ENCODE measurements around the gene SND1.

The SND1 gene

GRCh38 chr7:128069373-128070364, 417.7 kb downstream of the SND1 start:
- Mint-ChIP-seq H3K27me3 (no peaks in the 10 kb centered on the region), H3K4me1 (ENCODE audit: low read depth) (peaks cover 31% of the 10 kb centered on the region), H3K9me3 (no peaks in the 10 kb centered on the region), H3K4me3 (no peak overlapping the region), H3K36me3 (ENCODE audit: low read depth) (peaks cover 67% of the 10 kb centered on the region), H3K27ac (no peak overlapping the region)
- DNase-seq: no peak

GRCh38 chr7:128071376-128071775, 419.4 kb downstream of the SND1 start:
- no peak overlapping the region for H3K4me3 Mint-ChIP-seq
- DNase-seq: no peak
- H3K9me3 Mint-ChIP-seq: no peaks in the 10 kb centered on the region
- H3K36me3 Mint-ChIP-seq (ENCODE audit: low read depth): peaks cover 75% of the 10 kb centered on the region
- no peaks in the 10 kb centered on the region for H3K27me3 Mint-ChIP-seq
- no peak overlapping the region for H3K27ac Mint-ChIP-seq
- H3K4me1 Mint-ChIP-seq (ENCODE audit: low read depth): peaks cover 31% of the 10 kb centered on the region

GRCh38 chr7:128071801-128072200, 419.8 kb downstream of the SND1 start:
- Mint-ChIP-seq H3K27me3 (no peaks in the 10 kb centered on the region), H3K4me3 (no peak overlapping the region), H3K9me3 (no peaks in the 10 kb centered on the region), H3K27ac (no peak overlapping the region), H3K4me1 (ENCODE audit: low read depth) (peaks cover 31% of the 10 kb centered on the region), H3K36me3 (ENCODE audit: low read depth) (peaks cover 80% of the 10 kb centered on the region)
- DNase-seq: no peak

DNA sequence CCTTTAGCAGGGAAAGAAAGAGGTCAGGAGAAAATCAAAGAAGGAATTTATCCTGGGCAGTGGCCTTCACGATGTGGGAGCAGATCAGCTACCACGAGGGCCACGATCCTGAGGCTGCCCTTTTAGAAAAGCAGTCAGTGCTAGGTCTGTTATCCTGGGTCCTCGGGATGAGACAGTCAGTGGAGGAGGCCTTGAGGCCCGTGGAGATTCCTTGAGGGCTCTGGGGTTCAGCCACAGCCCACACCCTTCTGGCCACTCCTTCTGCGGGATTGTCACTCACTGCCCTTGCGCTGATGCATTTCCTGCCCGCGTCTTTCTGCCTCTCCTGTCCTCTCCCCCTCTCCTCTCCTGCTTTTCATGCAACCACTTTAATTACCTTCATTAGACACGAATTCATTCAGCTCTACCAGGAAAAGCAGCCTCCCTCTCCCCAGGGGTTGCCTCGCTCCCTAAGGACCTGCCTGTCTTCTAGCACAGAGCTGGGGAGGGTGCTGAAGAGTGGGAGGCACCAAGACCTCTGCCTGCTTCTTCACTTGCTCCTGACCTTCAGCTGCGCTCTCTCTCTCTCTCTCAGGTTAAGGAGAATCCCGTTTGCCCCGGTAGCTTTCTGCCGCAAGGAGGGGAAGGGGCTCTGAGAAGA, 421.8 kb downstream of the SND1 start:
- Mint-ChIP-seq H3K27me3 (no peaks in the 10 kb centered on the region), H3K4me1 (ENCODE audit: low read depth) (peaks cover 17% of the 10 kb centered on the region), H3K4me3 (no peak overlapping the region), H3K9me3 (no peaks in the 10 kb centered on the region), H3K36me3 (ENCODE audit: low read depth) (peaks cover 85% of the 10 kb centered on the region), H3K27ac (no peak overlapping the region)
- DNase-seq: no peak

DNA sequence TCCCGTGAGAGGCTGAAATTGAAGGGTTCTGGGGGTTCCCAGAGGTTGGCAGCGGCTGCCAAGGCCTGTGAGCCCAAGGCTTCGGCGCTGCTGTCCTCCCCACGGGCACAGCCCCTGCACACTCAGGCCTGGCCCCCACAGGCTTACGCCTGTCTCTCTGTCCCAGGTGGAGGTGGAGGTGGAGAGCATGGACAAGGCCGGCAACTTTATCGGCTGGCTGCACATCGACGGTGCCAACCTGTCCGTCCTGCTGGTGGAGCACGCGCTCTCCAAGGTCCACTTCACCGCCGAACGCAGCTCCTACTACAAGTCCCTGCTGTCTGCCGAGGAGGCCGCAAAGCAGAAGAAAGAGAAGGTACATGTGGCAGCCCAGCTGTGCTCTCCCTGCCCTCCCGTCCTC, 422.3 kb downstream of the SND1 start:
- H3K4me3 Mint-ChIP-seq: no peak overlapping the region
- peak overlapping the region; percentile 29 for H3K27ac Mint-ChIP-seq
- peaks cover 88% of the 10 kb centered on the region for H3K36me3 Mint-ChIP-seq (ENCODE audit: low read depth)
- no peaks in the 10 kb centered on the region for H3K27me3 Mint-ChIP-seq
- H3K4me1 Mint-ChIP-seq (ENCODE audit: low read depth): peaks cover 17% of the 10 kb centered on the region
- DNase-seq: no peak
- no peaks in the 10 kb centered on the region for H3K9me3 Mint-ChIP-seq

DNA sequence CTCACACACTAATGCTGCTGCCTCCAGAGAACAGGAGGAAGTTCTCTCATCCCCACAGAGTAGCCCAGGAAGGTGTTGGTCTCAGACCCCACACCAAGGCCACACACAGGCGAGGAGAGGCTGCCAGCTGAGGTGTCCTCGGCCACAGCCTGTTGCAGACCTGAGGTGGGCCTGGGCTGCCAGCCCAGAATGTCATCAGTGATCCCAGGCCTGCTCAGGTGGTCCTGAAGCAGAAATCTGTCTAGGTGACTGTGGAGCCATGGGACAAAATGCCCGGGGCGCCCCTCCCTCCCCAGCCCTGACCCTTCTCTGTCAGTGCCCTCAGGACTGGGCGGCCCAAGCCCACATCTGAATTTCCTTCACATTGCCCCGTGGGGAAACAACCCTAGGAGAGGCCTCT, 422.7 kb downstream of the SND1 start:
- Mint-ChIP-seq H3K9me3 (no peaks in the 10 kb centered on the region), H3K4me3 (no peak overlapping the region), H3K27me3 (no peaks in the 10 kb centered on the region), H3K27ac (peak overlapping the region; percentile 29), H3K36me3 (ENCODE audit: low read depth) (peaks cover 88% of the 10 kb centered on the region), H3K4me1 (ENCODE audit: low read depth) (peaks cover 17% of the 10 kb centered on the region)
- DNase-seq: no peak

DNA sequence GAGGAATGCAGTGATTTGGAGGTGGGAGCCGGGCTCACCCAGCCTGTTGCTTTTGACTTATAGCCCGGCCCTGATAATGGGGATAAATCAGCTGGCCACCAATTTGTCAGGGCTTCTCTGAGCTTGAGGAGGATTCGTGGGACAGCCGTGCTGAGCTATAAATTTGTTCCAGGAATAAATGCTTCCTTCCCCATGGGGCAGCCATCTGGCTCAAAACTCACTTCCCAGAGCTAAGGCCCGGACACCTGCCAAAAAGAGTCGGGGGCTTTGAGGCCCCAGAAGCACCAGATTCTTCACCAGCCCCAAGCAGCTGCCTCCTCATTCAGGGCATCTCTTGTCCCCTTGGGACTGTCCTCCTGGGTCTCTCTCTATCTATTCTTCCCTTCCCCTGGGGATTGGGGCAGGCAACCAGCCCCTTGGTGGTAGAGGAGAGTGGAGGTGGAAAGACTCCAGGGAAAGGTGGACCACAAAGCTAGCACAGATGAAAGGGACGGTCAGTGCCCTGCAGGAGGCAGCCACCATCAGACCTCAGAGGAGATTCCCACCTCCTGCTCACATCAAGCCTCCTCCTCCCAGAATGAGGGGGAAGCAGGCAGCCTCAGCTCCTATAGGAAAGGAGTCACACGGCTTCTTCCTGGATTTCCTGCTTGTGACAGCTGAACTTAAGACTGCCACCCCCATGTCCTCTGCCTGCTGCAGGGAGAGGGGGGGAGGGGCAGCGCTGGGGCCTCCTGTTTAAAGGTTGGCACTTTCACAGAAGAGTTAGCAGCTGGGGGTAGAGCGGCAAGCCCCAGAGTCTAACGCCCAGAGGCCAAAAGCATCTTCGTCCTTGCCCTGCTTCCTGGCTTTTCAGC, 423.5 kb downstream of the SND1 start:
- H3K27ac Mint-ChIP-seq: no peak overlapping the region

DNA sequence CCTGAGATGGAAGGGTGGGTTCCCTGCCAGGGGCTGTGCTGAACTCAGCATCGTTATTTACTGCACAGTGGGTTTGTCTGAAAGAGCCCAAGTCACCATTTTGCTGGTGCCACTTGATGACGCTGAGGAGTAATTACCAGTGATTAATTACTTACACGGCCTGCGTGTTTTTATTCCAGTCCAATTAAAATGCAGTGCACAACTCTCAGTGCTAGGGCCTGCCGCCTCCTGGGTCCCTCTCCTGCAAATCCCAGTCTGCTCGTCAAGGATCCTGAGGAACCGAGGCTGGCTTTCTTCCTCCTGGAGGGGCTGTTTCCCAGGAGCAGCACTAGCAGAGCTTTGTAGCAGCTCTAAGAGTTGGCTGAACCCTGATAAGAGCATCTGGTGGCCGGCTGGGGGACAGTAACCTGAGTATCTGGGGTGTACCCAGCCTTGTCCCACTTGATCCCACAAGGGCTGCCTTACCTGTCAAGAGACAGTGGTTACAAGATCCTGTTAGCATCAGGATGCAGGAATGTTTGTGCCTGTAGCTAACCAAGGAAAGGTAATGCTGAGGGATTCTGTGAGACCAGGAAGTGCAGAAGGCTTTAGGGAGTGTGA, 424.3 kb downstream of the SND1 start:
- Mint-ChIP-seq H3K4me1 (ENCODE audit: low read depth) (peaks cover 4% of the 10 kb centered on the region), H3K4me3 (no peak overlapping the region), H3K36me3 (ENCODE audit: low read depth) (peaks cover 96% of the 10 kb centered on the region), H3K27me3 (no peaks in the 10 kb centered on the region), H3K27ac (no peak overlapping the region), H3K9me3 (no peaks in the 10 kb centered on the region)
- DNase-seq: no peak

More for the DNA sequence above, 423.5 kb downstream of the SND1 start:
- DNase-seq: no peak
- Mint-ChIP-seq H3K4me1 (ENCODE audit: low read depth) (peaks cover 10% of the 10 kb centered on the region), H3K9me3 (no peaks in the 10 kb centered on the region), H3K36me3 (ENCODE audit: low read depth) (peaks cover 91% of the 10 kb centered on the region), H3K27me3 (no peaks in the 10 kb centered on the region), H3K4me3 (no peak overlapping the region)

DNA sequence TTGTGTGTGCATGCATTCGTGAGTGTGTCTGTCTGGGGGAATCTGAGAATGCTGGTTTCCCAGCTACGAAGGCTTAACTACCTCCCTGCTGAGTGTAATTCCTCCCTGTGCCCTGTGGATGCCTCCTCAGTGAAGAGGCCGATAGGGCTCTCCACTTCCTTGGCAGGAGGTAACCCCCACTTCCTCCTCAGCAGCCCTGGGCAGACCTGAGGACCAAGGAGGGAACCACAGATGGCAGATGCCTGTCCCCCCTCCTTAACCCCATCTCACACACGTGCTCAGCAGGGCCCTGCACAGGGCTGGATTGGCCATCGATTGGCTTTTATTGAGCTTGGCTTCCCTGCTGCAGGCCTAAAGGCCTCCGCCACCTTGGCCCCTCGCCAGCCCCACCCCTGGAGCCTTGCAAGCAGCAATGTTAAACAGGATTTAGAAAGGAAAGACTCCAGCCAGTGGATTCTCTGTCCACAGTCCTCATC, 424.8 kb downstream of the SND1 start:
- Mint-ChIP-seq H3K27me3 (no peaks in the 10 kb centered on the region), H3K4me3 (no peak overlapping the region), H3K27ac (no peak overlapping the region), H3K36me3 (ENCODE audit: low read depth) (peaks cover 96% of the 10 kb centered on the region), H3K4me1 (ENCODE audit: low read depth) (no peaks in the 10 kb centered on the region), H3K9me3 (no peaks in the 10 kb centered on the region)
- no peak for DNase-seq

GRCh38 chr7:128078309-128078708, 426.3 kb downstream of the SND1 start:
- Mint-ChIP-seq H3K4me3 (no peak overlapping the region), H3K36me3 (ENCODE audit: low read depth) (peaks cover 98% of the 10 kb centered on the region)
- no peak for DNase-seq

GRCh38 chr7:128080169-128080568, 428.2 kb downstream of the SND1 start:
- Mint-ChIP-seq H3K27me3 (no peaks in the 10 kb centered on the region), H3K27ac (no peak overlapping the region), H3K9me3 (no peaks in the 10 kb centered on the region), H3K4me1 (ENCODE audit: low read depth) (no peaks in the 10 kb centered on the region), H3K4me3 (no peak overlapping the region), H3K36me3 (ENCODE audit: low read depth) (peaks cover 97% of the 10 kb centered on the region)
- no peak for DNase-seq

More at GRCh38 chr7:128078309-128078708, 426.3 kb downstream of the SND1 start:
- Mint-ChIP-seq H3K9me3 (no peaks in the 10 kb centered on the region), H3K27ac (no peak overlapping the region), H3K27me3 (no peaks in the 10 kb centered on the region), H3K4me1 (ENCODE audit: low read depth) (no peaks in the 10 kb centered on the region)

DNA sequence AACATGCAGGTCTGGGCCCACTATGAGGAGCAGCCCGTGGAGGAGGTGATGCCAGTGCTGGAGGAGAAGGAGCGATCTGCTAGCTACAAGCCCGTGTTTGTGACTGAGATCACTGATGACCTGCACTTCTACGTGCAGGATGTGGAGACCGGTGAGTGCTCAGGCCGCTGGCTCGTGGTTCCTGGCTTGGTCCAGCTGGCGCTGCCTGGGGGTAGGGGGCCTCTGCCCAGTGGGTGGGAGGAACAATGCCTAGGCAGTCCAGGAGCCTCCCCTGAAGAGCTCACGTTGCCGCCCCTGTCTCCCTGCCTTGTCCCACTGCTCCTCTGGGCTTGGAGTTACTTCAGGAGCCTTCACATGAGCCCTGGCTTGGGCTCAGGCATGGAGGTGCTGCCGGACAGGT, 429.4 kb downstream of the SND1 start:
- peaks cover 98% of the 10 kb centered on the region for H3K36me3 Mint-ChIP-seq (ENCODE audit: low read depth)
- H3K27me3 Mint-ChIP-seq: no peaks in the 10 kb centered on the region
- DNase-seq: no peak
- no peaks in the 10 kb centered on the region for H3K4me1 Mint-ChIP-seq (ENCODE audit: low read depth)
- H3K4me3 Mint-ChIP-seq: no peak overlapping the region
- H3K9me3 Mint-ChIP-seq: no peaks in the 10 kb centered on the region
- no peak overlapping the region for H3K27ac Mint-ChIP-seq

GRCh38 chr7:128081808-128082207, 429.8 kb downstream of the SND1 start:
- no peaks in the 10 kb centered on the region for H3K27me3 Mint-ChIP-seq
- peaks cover 98% of the 10 kb centered on the region for H3K36me3 Mint-ChIP-seq (ENCODE audit: low read depth)
- H3K4me3 Mint-ChIP-seq: no peak overlapping the region
- no peaks in the 10 kb centered on the region for H3K4me1 Mint-ChIP-seq (ENCODE audit: low read depth)
- no peak for DNase-seq
- no peaks in the 10 kb centered on the region for H3K9me3 Mint-ChIP-seq
- no peak overlapping the region for H3K27ac Mint-ChIP-seq

- Mint-ChIP-seq H3K27ac (no peak overlapping the region), H3K4me1 (ENCODE audit: low read depth) (no peaks in the 10 kb centered on the region)
Measured at GRCh38 chr7:128082431-128082830, 430.4 kb downstream of the SND1 start.

More at GRCh38 chr7:128082431-128082830, 430.4 kb downstream of the SND1 start:
- DNase-seq: no peak
- Mint-ChIP-seq H3K9me3 (no peaks in the 10 kb centered on the region), H3K27me3 (no peaks in the 10 kb centered on the region), H3K4me3 (no peak overlapping the region), H3K36me3 (ENCODE audit: low read depth) (peaks cover 98% of the 10 kb centered on the region)
